Measurements from ENCODE around the gene TCF7L2. TPM values are rescaled to one million over a fixed set of nuclear protein-coding genes. Genes with fewer than 3 reads are reported as not detected.
A peak's percentile ranks its signal among the peaks of the same experiment; 100 is the strongest.

Gene TCF7L2
- total RNA-seq, 3 donors from 2014 or later: 0.76 to 1.9 (median 0.90) TPM

DNA sequence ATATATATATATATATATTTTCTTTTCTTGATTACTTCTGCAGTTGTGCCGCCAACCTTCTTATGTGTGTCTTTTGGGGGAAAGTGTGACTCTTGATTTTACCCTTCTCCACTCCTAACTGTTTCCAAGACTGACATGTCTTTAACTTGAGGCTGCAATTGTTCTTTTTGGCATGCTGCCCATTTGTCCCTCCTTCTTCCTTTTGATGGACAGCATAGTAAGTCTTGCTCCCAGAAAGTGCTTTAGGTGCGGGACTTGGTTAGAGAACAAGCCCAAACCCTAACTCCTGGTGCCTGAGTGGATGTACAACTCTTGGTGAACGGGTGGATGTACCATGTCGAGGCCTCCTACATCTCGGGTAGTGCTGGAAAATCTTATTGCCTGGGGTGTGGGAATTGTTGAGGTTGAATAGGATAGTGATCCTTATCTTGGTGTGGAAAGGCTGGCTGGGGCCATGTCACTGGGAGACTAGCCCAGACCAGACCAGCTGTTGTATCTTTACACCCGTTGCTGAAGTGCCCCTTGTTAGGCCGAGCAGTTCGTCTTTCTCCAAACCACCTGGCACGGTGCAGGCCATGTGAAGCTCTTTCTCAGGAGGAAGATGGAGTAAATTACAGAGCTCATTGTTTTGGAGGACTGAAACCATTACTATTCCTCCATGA is 16.3 kb downstream of the TCF7L2 start:
- H3K9me3 Mint-ChIP-seq: no peaks in the 10 kb centered on the region
- no peak for ATAC-seq
- DNase-seq: no peak
- no peak overlapping the region for H3K4me3 Mint-ChIP-seq
- H3K27me3 Mint-ChIP-seq (ENCODE audit: low read depth): peaks cover 8% of the 10 kb centered on the region
- H3K4me1 Mint-ChIP-seq (ENCODE audit: low read depth): no peaks in the 10 kb centered on the region
- H3K36me3 Mint-ChIP-seq (ENCODE audit: insufficient read depth): peaks cover 2% of the 10 kb centered on the region

DNA sequence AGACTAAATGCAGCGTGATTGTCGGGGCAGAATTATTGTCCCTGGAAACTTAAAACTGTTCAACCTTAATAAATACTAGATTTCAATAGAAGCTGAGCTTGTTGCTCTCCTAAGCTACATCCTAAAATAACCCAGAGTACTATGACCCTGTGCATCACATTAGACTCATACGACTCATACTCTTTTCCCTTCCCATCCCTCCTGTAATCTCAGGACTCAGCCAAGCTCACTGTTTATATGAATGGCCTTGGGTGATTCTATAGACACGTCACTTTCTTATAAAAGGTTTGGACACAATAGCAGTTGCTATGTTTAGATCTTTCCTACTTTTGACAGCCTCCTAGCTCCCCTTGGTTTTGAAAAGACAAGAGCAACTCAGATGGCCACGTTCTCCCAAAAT is 17.2 kb downstream of the TCF7L2 start:
- H3K36me3 Mint-ChIP-seq (ENCODE audit: insufficient read depth): peaks cover 2% of the 10 kb centered on the region
- peaks cover 3% of the 10 kb centered on the region for H3K27me3 Mint-ChIP-seq (ENCODE audit: low read depth)
- no peaks in the 10 kb centered on the region for H3K9me3 Mint-ChIP-seq
- DNase-seq (no peak), ATAC-seq (no peak)
- no peak overlapping the region for H3K4me3 Mint-ChIP-seq
- H3K4me1 Mint-ChIP-seq (ENCODE audit: low read depth): no peaks in the 10 kb centered on the region

DNA sequence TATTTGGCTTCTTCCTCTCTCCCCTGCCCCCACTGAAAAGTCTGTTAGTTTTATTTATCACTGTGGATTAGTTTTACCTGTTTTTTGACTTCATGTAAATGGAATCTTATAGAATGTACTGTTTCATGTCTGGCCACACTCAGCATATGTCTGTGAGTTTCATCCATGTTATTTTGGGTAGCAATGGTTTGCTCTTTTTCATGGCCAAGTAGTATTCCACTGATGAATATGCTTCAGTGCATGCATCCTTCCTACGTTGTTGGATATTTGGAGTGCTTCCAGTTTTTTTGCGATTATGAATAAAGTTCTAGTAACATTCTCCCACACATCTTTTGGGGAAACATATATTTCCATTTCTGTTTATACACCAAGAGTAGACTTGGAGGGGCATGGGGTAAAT is 19.1 kb downstream of the TCF7L2 start:
- no peaks in the 10 kb centered on the region for H3K4me1 Mint-ChIP-seq (ENCODE audit: low read depth)
- H3K36me3 Mint-ChIP-seq (ENCODE audit: insufficient read depth): peaks cover 2% of the 10 kb centered on the region
- no peak for DNase-seq
- H3K27me3 Mint-ChIP-seq (ENCODE audit: low read depth): peaks cover 8% of the 10 kb centered on the region
- H3K9me3 Mint-ChIP-seq: no peaks in the 10 kb centered on the region
- no peak overlapping the region for H3K4me3 Mint-ChIP-seq
- no peak for ATAC-seq

DNA sequence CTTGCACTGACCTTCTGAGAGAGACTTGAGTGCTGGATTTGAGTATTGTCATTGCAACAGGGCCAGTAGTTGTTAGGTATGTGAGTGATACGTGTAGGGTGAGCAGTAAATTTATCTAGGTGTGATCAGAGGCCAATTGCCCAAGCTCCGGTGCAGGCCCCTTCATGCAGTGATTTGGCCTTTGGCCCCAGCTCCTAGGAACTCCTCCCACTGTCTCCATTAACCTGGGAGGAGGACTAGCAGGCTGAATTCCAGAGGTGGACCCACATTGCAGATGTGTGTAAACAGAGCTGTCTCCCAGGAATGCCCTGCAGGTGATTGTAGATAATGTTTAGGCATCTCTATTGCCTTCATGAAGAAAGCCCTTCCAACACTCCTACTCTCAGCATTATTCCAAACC is 19.5 kb downstream of the TCF7L2 start:
- H3K27me3 Mint-ChIP-seq (ENCODE audit: low read depth): peaks cover 11% of the 10 kb centered on the region
- H3K4me3 Mint-ChIP-seq: no peak overlapping the region
- H3K36me3 Mint-ChIP-seq (ENCODE audit: insufficient read depth): peaks cover 2% of the 10 kb centered on the region
- H3K9me3 Mint-ChIP-seq: no peaks in the 10 kb centered on the region
- no peak for ATAC-seq
- H3K4me1 Mint-ChIP-seq (ENCODE audit: low read depth): no peaks in the 10 kb centered on the region
- no peak for DNase-seq

DNA sequence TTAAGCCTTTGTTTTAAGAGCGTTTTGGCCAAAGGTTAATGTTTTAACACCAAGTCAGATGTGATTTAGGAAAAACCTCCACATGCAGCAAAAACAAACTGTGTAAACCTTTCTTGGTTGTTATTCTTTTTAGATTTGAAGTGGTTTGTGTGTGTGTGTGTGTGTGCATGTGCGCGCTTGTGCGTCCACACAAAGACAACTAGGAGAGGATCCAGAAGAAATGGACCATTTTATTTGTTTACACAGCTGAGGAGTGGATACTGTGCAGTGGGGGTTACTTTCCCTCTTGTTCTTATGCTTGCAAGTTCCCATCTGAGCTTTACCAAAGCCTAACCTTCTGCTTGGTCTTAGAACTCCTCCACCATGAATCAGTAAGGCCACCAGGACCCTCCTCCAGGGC is 20.0 kb downstream of the TCF7L2 start:
- no peak for ATAC-seq
- Mint-ChIP-seq H3K36me3 (ENCODE audit: insufficient read depth) (peaks cover 2% of the 10 kb centered on the region), H3K9me3 (no peaks in the 10 kb centered on the region), H3K4me3 (no peak overlapping the region), H3K27me3 (ENCODE audit: low read depth) (peaks cover 11% of the 10 kb centered on the region), H3K4me1 (ENCODE audit: low read depth) (no peaks in the 10 kb centered on the region)
- DNase-seq: no peak

DNA sequence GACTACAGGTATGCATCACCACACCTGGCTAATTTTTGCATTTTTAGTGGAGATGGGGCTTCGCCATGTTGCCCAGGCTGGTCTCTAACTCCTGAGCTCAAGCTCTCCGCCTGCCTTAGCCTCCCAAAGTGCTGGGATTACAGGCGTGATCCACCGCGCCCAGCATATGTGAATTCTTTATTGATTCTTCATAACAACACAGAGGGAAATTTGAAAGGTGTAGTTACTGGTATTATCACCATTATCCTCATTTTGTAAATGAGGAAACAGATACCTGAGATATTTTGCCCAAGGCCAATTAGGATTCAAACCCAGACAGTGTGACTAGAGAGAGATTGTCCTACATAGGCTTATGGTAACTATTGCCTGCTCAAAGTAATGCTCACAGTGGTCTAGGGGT is 22.6 kb downstream of the TCF7L2 start:
- Mint-ChIP-seq H3K9me3 (no peaks in the 10 kb centered on the region), H3K27me3 (ENCODE audit: low read depth) (peaks cover 30% of the 10 kb centered on the region), H3K36me3 (ENCODE audit: insufficient read depth) (peaks cover 2% of the 10 kb centered on the region), H3K4me1 (ENCODE audit: low read depth) (no peaks in the 10 kb centered on the region), H3K4me3 (no peak overlapping the region)
- DNase-seq: no peak
- ATAC-seq: no peak

DNA sequence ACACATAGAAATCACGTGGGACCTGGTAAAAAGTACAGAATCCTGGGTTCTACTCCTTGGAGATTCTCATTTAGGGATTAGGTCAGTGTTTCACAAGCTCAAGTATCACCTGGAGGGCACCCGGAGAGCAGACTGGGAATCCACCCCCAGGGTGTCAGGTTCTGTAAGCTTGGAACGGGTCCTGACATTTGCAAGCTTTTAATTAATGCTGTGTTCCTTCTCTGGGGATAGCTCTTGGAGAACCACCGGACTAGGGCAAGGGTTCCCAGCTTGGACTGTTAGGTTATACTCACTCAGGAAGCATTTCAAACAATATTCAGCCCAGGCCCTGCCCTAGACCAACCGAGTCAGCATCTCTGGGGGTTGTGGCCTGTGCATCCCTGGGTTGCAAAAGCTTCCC is 23.0 kb downstream of the TCF7L2 start:
- Mint-ChIP-seq H3K9me3 (no peaks in the 10 kb centered on the region), H3K27me3 (ENCODE audit: low read depth) (peaks cover 33% of the 10 kb centered on the region), H3K36me3 (ENCODE audit: insufficient read depth) (peaks cover 2% of the 10 kb centered on the region), H3K4me3 (no peak overlapping the region), H3K4me1 (ENCODE audit: low read depth) (no peaks in the 10 kb centered on the region)
- ATAC-seq (no peak), DNase-seq (no peak)

DNA sequence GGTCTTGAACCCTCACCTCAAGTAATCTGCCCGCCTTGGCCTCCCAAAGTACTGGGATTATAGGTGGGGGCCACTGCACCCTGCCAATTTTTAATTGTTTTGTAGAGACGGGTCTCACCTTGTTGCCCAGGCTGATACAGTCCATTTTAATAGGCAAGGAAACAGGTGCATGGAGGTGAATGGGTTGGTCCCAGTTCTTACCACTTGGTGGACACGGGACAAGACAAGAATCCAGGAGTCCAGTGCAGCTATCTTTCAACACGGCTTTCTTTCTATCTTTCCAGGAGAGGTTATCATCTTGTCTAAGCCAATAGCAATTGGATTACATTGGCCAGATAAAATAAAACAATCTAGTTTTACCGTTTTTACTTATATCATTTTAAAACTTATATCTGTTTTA is 23.8 kb downstream of the TCF7L2 start:
- Mint-ChIP-seq H3K27me3 (ENCODE audit: low read depth) (peaks cover 37% of the 10 kb centered on the region), H3K9me3 (no peaks in the 10 kb centered on the region), H3K4me3 (no peak overlapping the region), H3K4me1 (ENCODE audit: low read depth) (no peaks in the 10 kb centered on the region), H3K36me3 (ENCODE audit: insufficient read depth) (peaks cover 2% of the 10 kb centered on the region)
- ATAC-seq (no peak), DNase-seq (no peak)

DNA sequence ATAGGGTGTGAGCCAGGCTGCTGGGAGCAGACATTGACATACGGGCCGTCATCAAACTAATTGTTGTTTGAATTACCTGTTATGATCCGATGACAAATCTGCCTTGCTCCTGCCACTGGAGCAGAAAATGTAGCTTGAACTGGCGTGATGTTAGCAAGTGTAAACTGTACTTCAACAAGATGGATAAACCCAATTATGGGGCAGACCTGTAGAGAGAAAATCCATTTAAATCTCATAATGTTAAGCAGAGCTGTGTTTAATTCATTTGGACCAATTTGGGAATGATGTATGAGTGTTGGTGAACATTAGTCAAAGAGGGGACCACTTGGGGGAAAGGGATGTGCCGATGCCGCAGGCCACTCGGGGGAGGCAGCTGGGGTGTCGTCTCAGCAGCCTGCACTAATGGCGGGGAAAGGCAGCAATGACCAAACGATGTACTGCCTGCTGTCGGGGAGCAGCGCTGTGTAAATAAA is 27.4 kb downstream of the TCF7L2 start:
- H3K4me3 Mint-ChIP-seq: no peak overlapping the region
- no peaks in the 10 kb centered on the region for H3K36me3 Mint-ChIP-seq (ENCODE audit: insufficient read depth)
- DNase-seq (no peak), ATAC-seq (no peak)
- peaks cover 55% of the 10 kb centered on the region for H3K27me3 Mint-ChIP-seq (ENCODE audit: low read depth)
- H3K4me1 Mint-ChIP-seq (ENCODE audit: low read depth): peaks cover 14% of the 10 kb centered on the region
- no peaks in the 10 kb centered on the region for H3K9me3 Mint-ChIP-seq

DNA sequence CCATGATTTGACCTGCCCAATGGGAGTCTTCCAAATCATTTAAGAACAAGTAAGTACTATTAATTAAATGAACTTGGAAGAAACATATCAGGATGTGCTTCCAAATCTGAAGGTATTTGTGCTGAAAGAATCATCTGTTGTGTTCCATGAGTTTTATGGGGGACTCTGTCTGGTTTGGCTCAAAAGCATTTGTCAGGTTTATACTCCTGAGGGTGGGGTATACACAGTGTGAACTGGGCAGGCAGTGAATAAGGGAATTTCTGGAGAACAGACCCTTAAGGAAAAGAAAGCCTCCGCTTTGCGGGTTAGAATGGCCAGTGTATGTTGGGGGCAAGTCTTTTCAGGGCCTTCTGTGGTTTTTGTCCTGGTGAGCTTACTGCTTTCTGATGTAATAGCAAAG is 29.9 kb downstream of the TCF7L2 start:
- H3K36me3 Mint-ChIP-seq (ENCODE audit: insufficient read depth): no peaks in the 10 kb centered on the region
- H3K27me3 Mint-ChIP-seq (ENCODE audit: low read depth): peaks cover 67% of the 10 kb centered on the region
- H3K4me3 Mint-ChIP-seq: no peak overlapping the region
- ATAC-seq (no peak), DNase-seq (no peak)
- peaks cover 14% of the 10 kb centered on the region for H3K4me1 Mint-ChIP-seq (ENCODE audit: low read depth)
- H3K9me3 Mint-ChIP-seq: no peaks in the 10 kb centered on the region

DNA sequence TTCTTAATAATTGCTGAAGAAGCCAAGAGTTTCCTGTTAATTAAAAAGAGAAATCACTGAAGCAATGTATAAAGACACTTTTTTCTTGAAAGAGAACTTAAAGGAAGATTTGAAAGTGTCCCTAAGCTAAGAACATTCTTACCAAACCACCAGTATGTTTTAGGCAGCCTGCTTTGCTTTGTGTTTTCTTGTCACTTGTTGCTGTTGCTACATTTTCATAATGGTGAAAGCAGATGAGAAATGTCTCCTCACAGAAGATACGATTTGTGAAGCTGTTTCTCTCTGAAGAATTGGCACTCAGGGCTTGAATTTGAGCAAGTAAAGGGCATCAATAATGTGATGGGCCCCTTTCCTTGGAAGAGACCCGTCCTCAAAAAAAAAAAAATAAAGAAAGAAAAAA is 30.9 kb downstream of the TCF7L2 start:
- Mint-ChIP-seq H3K27me3 (ENCODE audit: low read depth) (peaks cover 70% of the 10 kb centered on the region), H3K4me3 (no peak overlapping the region), H3K36me3 (ENCODE audit: insufficient read depth) (no peaks in the 10 kb centered on the region), H3K9me3 (no peaks in the 10 kb centered on the region), H3K4me1 (ENCODE audit: low read depth) (peaks cover 19% of the 10 kb centered on the region)
- no peak for DNase-seq
- ATAC-seq: no peak

DNA sequence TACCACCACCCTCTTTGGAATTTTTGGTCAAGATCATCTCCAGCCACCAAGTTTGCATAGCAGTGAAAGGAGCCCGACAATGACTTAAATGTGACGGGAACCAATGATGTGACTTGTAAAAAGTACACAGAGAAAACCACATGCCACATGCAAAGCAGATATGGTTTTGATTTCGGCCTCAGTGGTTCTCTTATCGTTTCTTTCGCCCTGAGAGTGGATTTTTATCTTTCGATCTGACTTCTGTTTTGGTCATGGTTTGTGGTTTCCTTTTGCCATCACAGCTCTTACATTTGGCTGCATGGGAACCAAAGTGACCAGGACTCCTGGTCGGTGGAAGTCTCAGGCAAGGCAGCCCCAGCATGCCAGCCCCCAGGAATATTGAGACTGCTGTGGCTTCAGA is 31.5 kb downstream of the TCF7L2 start:
- DNase-seq (no peak), ATAC-seq (peak; percentile 81 to 82)
- Mint-ChIP-seq H3K27me3 (ENCODE audit: low read depth) (peaks cover 68% of the 10 kb centered on the region), H3K36me3 (ENCODE audit: insufficient read depth) (no peaks in the 10 kb centered on the region), H3K9me3 (no peaks in the 10 kb centered on the region), H3K4me1 (ENCODE audit: low read depth) (peaks cover 25% of the 10 kb centered on the region), H3K4me3 (no peak overlapping the region)

DNA sequence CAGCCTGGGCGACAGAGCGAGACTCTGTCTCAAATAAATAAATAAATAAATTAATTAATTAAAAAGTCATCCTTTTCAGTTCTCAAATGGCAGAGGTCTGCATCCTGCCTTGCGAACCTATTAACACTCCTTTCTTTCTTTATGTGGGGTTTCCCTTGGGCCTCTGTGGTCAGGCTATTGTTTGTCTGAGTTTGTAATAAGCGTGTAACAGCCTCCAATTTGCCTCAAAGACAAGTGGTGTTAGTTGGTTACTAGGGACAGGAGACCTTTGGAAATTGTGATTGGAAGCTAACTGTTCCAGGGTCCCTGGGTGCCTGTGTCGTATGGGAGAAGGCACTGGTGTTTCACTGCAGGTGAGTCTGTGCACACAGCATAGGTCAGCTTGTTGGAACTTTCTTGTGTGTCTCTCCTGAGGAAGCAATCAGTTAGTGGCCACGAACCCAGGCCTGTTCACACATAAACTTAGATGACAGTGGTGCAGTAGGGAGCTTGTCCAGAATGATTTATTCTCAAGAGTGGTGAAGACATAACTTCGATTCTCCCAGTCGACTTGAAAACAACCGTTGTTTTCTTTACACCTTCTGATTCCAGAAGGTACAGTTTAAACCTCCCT is 33.5 kb downstream of the TCF7L2 start:
- Mint-ChIP-seq H3K36me3 (ENCODE audit: insufficient read depth) (peaks cover 5% of the 10 kb centered on the region), H3K27me3 (ENCODE audit: low read depth) (peaks cover 63% of the 10 kb centered on the region)

DNA sequence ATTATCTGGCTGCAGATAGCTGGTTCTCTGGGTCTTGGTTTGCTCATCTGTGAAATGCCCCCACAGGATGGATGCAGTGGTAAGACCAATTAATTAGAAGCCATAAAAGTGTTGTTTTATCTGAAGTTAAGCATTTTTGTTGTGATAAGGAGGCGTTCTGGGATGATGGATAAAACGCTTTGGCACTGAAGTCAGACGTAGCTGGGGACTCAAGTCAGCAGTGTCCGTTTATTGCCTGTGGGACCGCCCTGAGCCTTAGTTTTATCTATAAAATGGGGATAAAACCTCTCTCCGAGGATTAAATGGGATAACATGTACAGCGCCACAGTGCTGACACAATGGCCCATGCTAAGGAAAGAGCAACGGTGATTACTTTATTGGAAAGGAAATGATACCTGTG is 34.7 kb downstream of the TCF7L2 start:
- peaks cover 30% of the 10 kb centered on the region for H3K4me1 Mint-ChIP-seq (ENCODE audit: low read depth)
- no peak for ATAC-seq
- no peak overlapping the region for H3K4me3 Mint-ChIP-seq
- no peaks in the 10 kb centered on the region for H3K9me3 Mint-ChIP-seq
- peaks cover 63% of the 10 kb centered on the region for H3K27me3 Mint-ChIP-seq (ENCODE audit: low read depth)
- peaks cover 5% of the 10 kb centered on the region for H3K36me3 Mint-ChIP-seq (ENCODE audit: insufficient read depth)
- no peak for DNase-seq

More for the DNA sequence above, 33.5 kb downstream of the TCF7L2 start:
- ATAC-seq: no peak
- Mint-ChIP-seq H3K4me1 (ENCODE audit: low read depth) (peaks cover 30% of the 10 kb centered on the region), H3K9me3 (no peaks in the 10 kb centered on the region), H3K4me3 (no peak overlapping the region)
- no peak for DNase-seq

Measured in activated T-cell treated with anti-CD3 and anti-CD28 coated beads, Interleukin-2, amount 50 U/mL, for 4 hours (primary cell).